ENCODE data around the gene LRRC56. TPM values are rescaled to one million over a fixed set of nuclear protein-coding genes. Genes with fewer than 3 reads are reported as not detected.

The LRRC56 gene
- total and polyA plus RNA-seq, 9 of the 15 experiments (the other 6 are each of a cell fraction or from before 2014, with no cell fraction given): 0.03 to 4.5 (median 1.0) TPM; not detected in 1

- TF ChIP-seq, protein P1, sequence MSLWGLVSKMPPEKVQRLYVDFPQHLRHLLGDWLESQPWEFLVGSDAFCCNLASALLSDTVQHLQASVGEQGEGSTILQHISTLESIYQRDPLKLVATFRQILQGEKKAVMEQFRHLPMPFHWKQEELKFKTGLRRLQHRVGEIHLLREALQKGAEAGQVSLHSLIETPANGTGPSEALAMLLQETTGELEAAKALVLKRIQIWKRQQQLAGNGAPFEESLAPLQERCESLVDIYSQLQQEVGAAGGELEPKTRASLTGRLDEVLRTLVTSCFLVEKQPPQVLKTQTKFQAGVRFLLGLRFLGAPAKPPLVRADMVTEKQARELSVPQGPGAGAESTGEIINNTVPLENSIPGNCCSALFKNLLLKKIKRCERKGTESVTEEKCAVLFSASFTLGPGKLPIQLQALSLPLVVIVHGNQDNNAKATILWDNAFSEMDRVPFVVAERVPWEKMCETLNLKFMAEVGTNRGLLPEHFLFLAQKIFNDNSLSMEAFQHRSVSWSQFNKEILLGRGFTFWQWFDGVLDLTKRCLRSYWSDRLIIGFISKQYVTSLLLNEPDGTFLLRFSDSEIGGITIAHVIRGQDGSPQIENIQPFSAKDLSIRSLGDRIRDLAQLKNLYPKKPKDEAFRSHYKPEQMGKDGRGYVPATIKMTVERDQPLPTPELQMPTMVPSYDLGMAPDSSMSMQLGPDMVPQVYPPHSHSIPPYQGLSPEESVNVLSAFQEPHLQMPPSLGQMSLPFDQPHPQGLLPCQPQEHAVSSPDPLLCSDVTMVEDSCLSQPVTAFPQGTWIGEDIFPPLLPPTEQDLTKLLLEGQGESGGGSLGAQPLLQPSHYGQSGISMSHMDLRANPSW (CRISPR knock-in tag; IDR thresholded peaks at IDR 0.05): 0 out of 2 replicates have a peak, but pooled peaks have one; percentile 39
- TF ChIP-seq, protein P2, sequence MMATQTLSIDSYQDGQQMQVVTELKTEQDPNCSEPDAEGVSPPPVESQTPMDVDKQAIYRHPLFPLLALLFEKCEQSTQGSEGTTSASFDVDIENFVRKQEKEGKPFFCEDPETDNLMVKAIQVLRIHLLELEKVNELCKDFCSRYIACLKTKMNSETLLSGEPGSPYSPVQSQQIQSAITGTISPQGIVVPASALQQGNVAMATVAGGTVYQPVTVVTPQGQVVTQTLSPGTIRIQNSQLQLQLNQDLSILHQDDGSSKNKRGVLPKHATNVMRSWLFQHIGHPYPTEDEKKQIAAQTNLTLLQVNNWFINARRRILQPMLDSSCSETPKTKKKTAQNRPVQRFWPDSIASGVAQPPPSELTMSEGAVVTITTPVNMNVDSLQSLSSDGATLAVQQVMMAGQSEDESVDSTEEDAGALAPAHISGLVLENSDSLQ (IDR thresholded peaks at IDR 0.05): peak; percentile 56; the same call in 1 of the 2 replicates
- TF ChIP-seq ZNF511 (CRISPR knock-in tag; IDR thresholded peaks at IDR 0.05) (no peak), FOXJ2 (tag; IDR thresholded peaks at IDR 0.05) (peak; percentile 49; the same call in 1 of the 2 replicates), ZNF347 (CRISPR knock-in tag; IDR thresholded peaks at IDR 0.05; ENCODE audit: low read depth) (no peak), HDAC8 (tag; IDR thresholded peaks at IDR 0.05) (no peak), ZNF197 (CRISPR knock-in tag; IDR thresholded peaks at IDR 0.05; ENCODE audit: low read depth) (no peak), FOSL1 (tag; conservative IDR thresholded peaks at IDR 0.05) (no peak), KLF13 (tag; IDR thresholded peaks at IDR 0.05; ENCODE audit: borderline replicate concordance, low read depth) (0 out of 2 replicates have a peak, but pooled peaks have one; percentile 56), RAD51 (IDR thresholded peaks at IDR 0.05; ENCODE audit: borderline replicate concordance, low read depth) (peak; percentile 72; the same call in 1 of the 2 replicates), SOX6 (IDR thresholded peaks at IDR 0.05) (no peak), CREB1 (IDR thresholded peaks at IDR 0.05) (0 out of 2 replicates have a peak, but pooled peaks have one; percentile 22), CREB1 (CRISPR knock-in tag; IDR thresholded peaks at IDR 0.05) (no peak), ZNF717 (CRISPR knock-in tag; IDR thresholded peaks at IDR 0.05) (no peak), ZNF507 (tag; conservative IDR thresholded peaks at IDR 0.05) (no peak), CREBBP (IDR thresholded peaks at IDR 0.05; ENCODE audit: low read depth, low read length) (no peak), HIVEP1 (CRISPR knock-in tag; IDR thresholded peaks at IDR 0.05) (no peak), ZBED1 (IDR thresholded peaks at IDR 0.05) (peak; percentile 35; the same call in 1 of the 2 replicates), USF2 (CRISPR knock-in tag; IDR thresholded peaks at IDR 0.05) (peak; percentile 89)
- TF ChIP-seq, protein P3, sequence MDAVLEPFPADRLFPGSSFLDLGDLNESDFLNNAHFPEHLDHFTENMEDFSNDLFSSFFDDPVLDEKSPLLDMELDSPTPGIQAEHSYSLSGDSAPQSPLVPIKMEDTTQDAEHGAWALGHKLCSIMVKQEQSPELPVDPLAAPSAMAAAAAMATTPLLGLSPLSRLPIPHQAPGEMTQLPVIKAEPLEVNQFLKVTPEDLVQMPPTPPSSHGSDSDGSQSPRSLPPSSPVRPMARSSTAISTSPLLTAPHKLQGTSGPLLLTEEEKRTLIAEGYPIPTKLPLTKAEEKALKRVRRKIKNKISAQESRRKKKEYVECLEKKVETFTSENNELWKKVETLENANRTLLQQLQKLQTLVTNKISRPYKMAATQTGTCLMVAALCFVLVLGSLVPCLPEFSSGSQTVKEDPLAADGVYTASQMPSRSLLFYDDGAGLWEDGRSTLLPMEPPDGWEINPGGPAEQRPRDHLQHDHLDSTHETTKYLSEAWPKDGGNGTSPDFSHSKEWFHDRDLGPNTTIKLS (IDR thresholded peaks at IDR 0.05; ENCODE audit: borderline replicate concordance, low read depth): no peak; the same call in 1 of the 2 replicates
- TF ChIP-seq, protein P4, sequence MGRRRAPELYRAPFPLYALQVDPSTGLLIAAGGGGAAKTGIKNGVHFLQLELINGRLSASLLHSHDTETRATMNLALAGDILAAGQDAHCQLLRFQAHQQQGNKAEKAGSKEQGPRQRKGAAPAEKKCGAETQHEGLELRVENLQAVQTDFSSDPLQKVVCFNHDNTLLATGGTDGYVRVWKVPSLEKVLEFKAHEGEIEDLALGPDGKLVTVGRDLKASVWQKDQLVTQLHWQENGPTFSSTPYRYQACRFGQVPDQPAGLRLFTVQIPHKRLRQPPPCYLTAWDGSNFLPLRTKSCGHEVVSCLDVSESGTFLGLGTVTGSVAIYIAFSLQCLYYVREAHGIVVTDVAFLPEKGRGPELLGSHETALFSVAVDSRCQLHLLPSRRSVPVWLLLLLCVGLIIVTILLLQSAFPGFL (CRISPR knock-in tag; IDR thresholded peaks at IDR 0.05): no peak
These were observed at the start of gene LRRC56 (continued) for GRCh38 chr11:536841-537621.
